Stimulated activated CD8-positive, alpha-beta memory T cell treated with anti-CD3 and anti-CD28 coated beads, Interleukin-15, amount 100 ng/mL, for 1 hour (primary cell): ENCODE data around the gene SEPHS2.
"Not testable (repeated sequence)": the region's sequence is repeated elsewhere in the genome, so short reads cannot be mapped to it uniquely, and the experiment has no call there.

Experiments
- DNase-seq: peaks from one replicate; pipeline ENCODE4 v3.0.0-alpha.2; 2020; ENCODE audit warnings: low read depth

The SEPHS2 gene

DNA sequence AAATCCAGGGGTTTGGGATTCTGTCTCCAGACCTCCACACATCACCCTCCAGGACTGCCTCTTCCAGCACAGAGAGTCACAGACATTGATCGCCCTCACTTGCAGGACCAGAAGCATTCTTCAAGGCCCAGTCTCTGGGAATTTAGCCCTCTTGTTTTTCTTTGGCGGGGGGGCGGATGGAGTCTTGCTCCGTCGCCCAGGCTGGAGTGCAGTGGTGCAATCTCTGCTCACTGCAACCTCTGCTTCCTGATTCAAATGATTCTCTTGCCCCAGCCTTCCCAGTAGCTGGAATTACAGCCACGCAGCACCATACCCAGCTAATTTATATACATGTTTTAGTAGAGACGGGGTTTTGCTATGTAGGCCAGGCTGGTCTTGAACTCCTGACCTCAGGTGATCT, 18.4 kb upstream of the SEPHS2 start:
- DNase-seq = no peak

DNA sequence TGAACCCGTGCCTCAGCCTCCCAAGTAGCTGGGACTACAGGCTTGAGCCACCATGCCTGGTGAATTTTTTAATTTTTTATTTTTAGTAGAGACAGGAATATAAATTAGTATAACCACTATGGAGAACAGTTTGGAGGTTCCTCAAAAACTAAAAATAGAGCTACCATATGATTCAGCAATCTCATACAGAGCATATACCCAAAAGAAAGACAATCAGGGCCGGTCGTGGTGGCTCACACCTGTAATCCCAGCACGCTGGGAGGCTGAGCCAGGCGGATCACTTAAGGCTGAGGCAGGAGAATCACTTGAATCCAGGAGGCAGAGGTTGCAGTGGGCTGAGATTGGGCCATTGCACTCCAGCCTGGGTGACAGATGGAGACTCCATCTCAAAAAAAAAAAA, 15.8 kb upstream of the SEPHS2 start:
- DNase-seq = not testable (repeated sequence)

DNA sequence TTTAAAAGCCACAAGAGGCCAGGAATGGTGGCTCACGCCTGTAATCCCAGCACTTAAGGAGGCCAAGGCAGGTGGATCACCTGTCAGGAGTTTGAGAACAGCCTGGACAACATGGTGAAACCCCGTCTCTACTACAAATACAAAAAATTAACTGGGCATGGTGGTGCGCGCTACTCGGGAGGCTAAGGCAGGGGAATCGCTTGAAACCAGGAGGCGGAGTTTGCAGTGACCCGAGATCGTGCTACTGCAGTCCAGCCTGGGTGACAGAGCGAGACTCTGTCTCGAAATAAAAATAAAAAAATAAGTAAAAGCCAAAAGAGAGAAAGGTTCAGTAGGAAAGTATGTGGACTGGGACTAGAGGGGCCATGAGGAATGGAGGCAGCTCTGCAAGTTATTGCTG, 13.8 kb upstream of the SEPHS2 start:
- no peak for DNase-seq

DNA sequence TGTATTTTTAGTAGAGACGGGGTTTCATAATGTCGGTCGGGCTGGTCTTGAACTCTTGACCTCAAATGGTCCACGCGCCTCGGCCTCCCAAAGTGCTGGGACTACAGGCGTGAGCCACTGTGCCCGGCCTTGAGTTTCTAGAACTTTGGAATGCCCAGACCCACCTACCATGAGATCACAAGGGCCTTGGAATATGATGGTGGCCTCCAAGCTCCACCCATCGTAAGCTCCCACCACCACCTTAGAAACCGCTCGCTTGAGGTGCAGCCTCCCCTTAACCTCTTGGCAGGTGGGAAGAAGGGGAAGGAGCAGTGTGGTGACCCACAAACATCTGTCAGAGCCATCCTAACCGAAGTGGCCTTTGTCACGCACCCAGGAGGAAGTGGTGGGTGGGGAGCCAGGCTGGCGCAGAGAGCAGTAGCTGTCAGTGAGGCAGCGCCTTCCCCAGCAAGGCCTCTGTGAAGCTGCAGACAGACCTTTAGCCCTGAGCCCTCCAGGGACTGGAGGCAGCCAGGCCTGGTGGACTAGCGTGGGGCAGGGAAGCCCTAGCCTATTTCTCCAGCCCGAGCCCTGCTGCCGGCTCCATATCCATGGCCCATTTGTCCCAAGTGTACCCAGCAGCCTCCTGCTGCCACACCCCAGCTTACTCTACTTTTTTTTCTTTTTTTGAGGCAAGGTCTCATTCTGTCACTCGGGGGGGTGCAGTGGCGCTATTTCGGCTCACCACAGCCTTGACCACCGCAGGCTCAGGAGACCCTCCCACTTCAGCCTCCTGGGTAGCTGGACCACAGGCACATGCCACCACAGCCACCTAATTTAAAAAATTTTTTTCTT, 13.1 kb upstream of the SEPHS2 start:
- peak; percentile 41 for DNase-seq

DNA sequence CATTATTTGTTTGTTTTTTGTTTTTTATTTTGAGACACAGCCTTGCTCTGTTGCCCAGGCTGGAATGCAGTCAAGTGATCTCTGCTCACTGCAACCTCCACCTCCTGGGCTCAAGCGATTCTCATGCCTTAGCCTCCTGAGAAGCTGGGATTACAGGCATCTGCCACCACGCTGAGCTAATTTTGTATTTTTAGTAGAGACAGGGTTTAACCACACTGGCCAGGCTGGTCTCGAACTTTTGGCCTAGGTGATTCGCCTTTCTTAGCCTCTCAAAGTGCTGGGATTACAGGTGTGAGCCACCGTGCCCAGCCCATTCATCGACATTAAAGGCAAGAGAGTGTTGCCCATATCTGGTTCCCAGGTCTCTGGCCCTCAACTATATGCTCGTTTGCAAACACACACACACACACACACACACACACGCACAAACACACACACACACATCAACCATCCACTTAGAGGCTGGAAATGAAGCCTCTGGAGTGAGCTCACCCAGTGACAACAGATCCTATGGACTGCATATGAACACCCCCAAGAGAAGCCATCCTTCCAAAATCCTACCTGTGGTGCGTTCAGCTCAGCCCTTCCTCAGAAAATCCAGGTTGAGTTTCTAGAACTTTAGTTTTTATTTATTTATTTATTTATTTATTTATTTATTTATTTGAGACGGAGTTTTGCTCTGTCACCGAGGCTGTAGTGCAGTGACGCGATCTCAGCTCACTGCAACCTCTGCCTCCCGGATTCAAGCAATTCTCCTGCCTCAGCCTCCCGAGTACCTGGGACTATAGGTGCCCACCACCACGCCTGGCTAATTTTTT, 12.3 kb upstream of the SEPHS2 start:
- no peak for DNase-seq

DNA sequence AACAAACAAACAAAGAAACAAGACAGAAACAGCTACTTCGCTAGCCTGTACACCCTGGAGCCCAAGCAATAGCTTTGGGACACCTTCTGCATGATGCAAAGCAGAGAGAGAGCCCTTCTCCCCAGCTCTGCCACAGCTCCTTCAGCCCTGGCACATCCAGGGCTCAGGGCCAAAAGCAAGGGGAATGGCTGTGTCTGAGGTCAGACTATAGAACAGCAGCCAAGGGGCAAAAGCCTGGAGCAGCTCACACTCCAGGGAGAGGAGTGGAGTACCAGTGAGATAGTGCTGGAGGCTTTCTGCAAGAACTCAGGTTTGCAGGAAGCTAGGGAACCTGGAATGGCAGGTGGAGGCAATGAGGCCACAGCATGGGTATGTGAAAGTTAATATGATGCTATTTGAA, 11.6 kb upstream of the SEPHS2 start:
- no peak for DNase-seq

DNA sequence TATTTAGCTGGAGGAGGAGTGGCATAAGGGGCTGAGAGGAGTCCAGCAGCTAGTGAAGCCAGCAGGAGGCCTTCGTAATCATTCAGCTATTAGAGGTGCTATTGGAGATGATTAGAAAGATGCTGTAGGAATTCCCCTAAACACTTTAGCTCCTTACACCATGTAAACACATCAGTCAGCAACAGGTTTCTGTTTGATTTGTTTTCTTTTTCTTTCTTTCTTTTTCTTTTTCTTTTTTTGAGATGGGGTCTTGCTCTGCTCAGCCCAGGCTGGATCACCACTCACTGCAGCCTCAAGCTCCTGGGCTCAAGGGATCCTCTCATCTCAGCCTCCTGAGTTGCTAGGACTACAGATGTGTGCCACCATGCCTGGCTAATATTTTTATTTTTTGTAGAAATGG, 10.6 kb upstream of the SEPHS2 start:
- no peak for DNase-seq

DNA sequence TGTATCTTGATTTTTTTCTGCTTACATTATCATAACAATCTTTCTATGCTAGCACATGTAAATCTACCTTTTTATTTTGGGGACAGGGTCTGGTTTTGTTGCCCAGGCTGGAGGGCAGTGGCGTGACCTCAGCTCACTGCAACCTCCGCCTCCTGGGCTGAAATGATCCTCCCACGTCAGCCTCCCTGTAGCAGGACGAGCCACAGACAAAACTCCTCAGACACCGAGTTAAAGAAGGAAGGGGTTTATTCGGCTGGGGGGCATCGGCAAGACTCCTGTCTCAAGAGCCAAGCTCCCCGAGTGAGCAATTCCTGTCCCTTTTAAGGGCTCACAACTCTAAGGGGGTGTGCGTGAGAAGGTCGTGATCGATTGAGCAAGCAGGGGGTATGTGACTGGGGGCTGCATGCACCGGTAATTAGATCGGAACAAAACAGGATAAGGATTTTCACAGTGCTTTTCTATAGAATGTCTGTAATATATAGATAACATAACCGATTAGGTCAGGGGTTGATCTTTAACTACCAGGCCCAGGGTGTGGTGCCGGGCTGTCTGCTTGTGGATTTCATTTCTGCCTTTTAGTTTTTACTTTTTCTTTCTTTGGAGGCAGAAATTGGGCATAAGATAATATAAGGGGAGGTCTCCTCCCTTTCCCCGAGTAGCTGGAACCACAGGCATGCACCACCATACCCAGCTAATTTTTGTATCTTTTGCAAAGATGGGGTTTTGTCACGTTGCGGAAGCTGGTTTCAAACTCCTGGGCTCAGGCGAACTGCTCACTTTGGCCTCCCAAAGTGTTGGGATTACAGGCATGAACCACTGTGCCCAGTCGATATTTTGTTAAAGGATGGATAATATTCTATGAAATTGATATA, 7.3 kb upstream of the SEPHS2 start:
- DNase-seq = not testable (repeated sequence)

DNA sequence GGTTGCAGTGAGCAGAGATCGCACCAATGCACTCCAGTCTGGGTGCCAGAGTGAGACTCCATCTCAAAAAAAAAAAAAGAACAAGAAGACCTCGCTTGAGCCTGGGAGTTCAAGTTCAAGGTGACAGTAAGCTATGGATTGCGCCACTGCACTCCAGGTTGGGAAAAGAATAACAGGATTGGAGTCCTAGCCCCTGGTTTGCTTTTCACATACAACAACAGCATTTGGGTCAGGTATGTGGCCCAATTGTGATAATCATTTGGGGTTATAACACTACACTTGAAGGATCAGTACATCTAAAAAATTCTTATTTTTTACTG, 3.4 kb upstream of the SEPHS2 start:
- no peak for DNase-seq

DNA sequence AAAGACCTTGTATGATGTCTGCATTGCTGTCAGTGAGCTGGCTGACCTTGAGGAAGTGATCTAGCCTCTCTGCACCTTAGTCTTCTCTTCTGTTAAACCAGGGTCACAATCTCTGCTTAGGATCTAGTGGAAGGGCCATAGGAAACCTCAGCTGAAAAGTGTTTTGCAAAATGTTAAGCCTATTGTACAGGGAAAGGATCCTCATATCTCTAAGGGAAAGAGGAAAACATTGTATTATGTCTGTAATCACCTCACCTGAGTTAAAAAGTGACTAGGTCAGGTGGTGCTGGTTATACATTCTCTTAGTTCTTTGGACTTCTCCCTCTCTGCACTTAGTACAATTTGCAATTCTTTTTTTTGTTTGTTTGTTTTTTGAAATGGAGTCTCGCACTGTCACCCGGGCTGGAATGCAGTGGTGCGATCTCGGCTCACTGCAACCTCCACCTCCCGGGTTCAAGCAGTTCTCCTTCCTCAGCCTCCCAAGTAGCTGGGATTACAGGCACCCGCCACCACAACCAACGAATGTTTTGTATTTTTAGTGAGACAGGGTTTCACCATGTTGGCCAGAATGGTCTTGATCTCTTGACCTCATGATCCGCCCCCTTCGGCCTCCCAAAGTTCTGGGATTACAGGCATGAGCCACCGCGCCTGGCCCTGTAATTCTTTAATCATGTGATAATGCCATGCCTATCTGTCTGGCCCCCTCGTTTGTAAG, 2.0 kb upstream of the SEPHS2 start:
- DNase-seq = no peak

DNA sequence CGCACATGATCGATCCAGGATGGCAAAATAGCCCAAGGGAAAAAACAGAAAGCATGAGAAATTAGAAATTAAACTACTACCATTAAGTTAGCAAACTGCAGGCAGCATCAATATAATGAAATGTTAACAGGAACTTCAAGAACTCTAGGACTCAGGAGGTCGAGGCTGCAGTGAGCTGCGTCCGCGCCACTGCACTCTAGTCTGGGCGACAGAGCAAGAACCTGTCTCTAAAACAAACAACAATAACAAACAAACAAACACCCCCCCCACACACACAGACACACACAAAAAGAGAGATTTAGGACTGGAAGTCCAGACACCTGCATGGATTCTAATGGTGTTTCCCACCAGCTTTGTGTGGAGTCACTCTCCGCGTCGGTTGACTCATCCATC, 525 bp upstream of the SEPHS2 start:
- DNase-seq = no peak

DNA sequence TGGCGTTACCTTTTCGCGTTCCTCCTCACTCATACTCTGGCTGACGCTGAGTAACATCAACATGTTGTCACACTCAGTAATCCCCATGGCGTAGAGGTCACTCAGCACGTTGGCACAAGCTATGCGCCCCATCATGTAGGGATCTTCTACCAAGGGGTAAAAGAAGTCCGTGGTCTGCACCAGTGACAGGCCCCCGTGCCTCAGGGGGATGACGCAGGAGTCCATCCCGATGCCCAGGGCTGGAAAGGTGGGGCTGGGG, 596 bp downstream of the SEPHS2 start:
- no peak for DNase-seq

DNA sequence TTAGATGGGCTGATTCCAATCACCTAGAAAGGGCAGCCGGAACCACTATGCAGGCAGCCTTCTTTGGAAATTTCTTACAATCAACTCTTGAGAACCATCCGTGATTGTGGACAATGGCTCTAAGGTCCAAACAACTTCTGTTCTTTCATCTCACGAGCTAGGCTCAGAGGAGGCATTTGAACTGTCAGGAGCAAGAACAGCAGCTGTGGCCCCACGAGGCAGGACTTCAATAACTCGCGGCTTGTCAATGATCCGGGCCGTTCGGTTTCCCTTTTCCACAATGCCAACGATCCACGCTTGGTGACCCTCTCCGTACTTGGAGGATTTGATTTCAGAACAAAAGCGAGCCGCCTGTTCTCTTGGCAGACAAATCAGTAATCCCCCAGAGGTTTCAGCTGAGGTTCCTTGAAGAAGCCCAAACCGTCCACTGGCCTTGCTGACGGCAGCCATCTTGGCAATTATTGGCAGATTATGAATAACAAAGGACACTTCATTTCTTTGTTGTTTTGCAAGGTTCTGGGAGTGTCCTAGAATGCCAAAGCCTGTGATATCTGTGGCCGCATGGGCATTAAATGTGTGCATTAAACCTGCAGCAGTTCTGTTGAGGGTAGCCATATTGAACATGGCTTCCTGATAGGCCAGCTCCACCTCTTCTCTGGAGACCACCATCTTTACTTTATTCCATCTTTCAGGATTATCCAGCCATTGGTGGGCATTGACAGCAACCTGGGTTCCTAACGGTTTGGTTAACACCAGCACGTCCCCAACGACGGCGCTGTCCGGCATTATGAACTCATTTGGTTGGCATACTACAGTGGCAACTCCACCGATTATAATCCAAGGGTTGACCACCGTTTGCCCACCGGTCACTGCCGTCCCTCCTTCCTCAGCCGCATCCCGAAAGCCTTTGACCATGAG, 1.2 kb downstream of the SEPHS2 start:
- no peak for DNase-seq

DNA sequence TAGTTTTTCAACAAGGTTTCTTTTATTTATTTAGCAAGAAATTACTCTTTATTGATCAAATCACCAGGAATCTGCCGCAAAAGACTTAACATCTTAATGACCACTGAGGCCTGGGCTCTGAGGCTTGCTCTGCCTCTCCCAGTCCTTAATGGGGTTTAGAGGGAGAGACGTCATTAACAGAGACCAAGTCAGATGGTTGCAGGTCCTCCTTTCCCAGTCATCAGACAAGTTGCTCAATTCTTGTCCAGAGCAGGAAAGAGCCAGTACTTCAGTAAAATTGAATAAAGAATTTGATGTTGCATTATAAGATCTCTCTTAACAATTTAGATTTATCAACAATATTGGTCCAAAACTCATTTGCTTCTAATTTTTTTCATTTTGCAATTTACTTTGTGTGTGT, 2.0 kb downstream of the SEPHS2 start:
- no peak for DNase-seq

DNA sequence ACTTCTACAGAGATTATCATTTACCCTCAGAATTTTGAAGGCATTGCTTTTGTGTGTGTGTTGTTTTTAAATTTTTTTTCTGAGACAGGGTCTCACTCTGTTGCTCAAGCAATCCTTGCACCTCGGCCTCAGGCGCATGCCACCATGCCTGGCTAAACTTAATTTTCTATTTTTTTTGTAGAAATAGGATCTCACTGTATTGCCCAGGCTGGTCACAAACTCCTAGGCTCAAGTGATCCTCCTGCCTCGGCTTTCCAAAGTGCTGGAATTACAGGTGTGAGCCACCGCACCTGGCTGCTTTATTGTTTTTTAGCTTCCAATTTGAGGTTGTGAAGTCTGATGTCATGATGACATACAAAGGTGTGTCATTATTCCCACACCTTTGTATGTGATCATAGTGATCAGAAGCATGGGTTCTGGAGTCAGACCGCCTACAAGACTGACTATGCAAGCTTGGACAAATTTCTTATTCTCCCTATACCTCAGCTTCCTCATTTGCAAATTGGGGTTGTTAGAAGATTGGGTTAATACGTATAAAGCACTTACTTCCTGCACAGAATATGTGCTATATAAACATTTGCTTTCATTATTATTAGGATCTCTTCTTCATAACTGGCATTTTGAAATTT, 5.8 kb downstream of the SEPHS2 start:
- DNase-seq = no peak

DNA sequence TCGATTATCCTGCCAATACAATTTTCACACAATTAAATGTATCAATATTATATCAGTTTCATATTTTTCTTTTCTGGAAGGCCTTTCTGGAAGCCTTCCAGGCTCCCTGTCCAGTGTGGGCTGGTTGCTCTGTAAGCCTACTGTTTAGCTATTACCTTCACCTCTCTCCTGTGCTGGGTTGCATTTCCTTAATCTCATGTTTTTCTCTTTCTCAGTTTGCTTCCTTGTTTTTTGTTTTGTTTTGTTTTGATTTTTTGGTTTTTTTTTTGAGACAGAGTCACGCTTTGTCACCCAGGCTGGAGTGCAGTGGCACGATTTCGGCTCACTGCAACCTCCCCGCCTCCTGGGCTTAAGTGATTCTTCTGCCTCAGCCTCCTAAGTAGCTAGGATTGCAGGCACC, 6.8 kb downstream of the SEPHS2 start:
- DNase-seq = no peak

DNA sequence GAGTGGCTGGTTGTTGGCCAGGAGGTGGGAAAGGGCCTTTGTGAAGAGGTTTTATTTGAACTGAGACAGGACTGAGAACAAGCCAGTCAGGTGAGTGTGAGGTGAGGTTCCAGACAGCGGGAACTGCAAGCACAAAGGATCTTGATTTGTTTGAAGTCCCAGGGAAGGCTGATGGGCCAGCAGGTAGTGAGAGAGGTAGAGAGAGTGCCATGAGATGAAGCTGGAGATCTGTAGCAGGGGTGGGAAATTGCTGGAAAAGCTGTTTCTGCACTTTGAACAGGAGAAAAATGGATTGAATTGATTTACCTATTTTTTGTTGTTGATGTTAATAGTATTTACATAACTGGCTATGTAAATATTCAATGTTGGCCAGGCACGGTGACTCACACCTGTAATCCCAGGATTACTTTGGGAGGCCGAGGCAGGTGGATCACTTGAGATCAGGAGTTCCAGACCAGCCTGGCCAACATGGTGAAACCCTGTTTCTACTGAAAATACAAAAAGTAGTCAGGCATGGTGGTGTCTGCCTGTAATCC, 8.1 kb downstream of the SEPHS2 start:
- no peak for DNase-seq

DNA sequence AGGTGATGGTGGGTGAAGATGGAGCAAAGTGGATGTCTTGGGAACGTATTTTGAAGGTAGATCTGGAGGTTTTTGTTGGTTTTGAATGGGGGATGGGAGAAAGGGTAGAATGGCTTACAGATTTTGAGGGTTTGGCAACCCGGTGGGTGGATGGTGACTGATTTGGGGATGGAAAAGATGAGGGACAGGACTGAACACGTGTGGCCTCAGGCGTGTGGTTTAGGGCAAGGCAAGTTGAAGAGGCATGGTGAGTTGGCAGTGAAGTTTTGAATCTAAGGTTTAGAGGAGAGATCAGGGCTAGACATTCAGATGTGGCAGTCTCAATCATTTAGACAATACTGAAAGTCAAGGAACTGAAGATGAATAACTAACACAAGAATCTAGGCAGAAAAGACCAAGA, 10.8 kb downstream of the SEPHS2 start:
- DNase-seq = no peak

DNA sequence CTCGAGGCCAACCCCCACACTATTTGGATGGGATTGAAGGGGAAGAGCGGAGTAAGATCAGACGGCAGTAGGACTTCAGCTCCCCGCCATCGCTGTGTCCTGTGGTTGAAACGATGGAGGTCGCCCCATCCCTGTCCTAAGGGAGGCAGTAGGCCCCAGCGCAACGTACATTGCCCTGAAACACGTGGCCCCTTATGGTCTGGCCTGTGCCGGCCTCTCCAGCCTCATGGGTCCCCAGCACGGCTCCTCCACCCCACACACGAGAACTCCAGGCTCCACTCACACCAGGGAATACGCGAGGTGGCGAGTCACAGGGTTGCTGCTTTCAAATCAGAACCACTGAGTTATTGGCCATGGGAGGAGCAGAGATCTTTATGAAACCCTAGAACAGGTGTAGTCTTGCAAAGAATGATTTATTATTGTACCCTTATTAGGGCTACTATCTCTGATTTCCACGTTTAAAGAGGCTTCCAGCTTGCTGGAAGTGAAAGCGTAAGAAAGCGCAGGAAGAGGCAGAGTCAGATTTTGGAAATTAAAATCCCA, 15.2 kb downstream of the SEPHS2 start:
- DNase-seq = no peak
